Measurements from ENCODE around the gene NLGN4Y.

GRCh38 chrY:14485935-14486334 is 38.4 kb upstream of the NLGN4Y start:
- TF ChIP-seq CTCF (conservative IDR thresholded peaks at IDR 0.05) (no peak), EZH2 (IDR thresholded peaks at IDR 0.05; ENCODE audit: low read depth) (no peak)

All from PC-9 (cell line).